ENCODE data around the gene CCDC154.

- TF ChIP-seq TAF1 (IDR thresholded peaks at IDR 0.05; ENCODE audit: borderline replicate concordance, insufficient read depth, low read length) (no peak), POLR2AphosphoS5 (IDR thresholded peaks at IDR 0.05; ENCODE audit: low read depth, low read length) (no peak), REST (IDR thresholded peaks at IDR 0.05; ENCODE audit: insufficient read depth in 1 of 2, low read depth in 2 of 2, low read length in 2 of 2) (no peak), SIN3A (IDR thresholded peaks at IDR 0.05; ENCODE audit: borderline replicate concordance, insufficient read depth, low read length) (no peak), FOXP2 (optimal IDR thresholded peaks at IDR 0.05; ENCODE audit: borderline replicate concordance, extremely low read depth, extremely low read length, insufficient read depth) (no peak)
Observed at GRCh38 chr16:1403733-1404132, 40.6 kb downstream of the CCDC154 start.

Data from PFSK-1 (cell line).